GM19239 (cell line): ENCODE data around the gene BTAF1.
"Not testable (repeated sequence)": the region's sequence is repeated elsewhere in the genome, so short reads cannot be mapped to it uniquely, and the experiment has no call there.

Source experiments
- DNase-seq: peaks from one replicate; pipeline ENCODE4 v3.0.0; 2011; ENCODE audit warnings: low spot score; ENCODE audit not compliant: insufficient read length
- FAIRE-seq: peaks from 2 replicates; lab custom pipeline; 2011; peaks lifted over from hg19 to GRCh38; lab: Jason Lieb, UNC

The BTAF1 gene

GRCh38 chr10:91976317-91977051 lies 52.9 kb downstream of the BTAF1 start:
- FAIRE-seq (no peak), DNase-seq (no peak)

- DNase-seq (no peak), FAIRE-seq (no peak)
These were observed 53.9 kb downstream of the BTAF1 start for GRCh38 chr10:91977491-91977890.

- FAIRE-seq (peak; percentile 68), DNase-seq (no peak)
These were observed 55.0 kb downstream of the BTAF1 start for GRCh38 chr10:91978585-91978984.

- FAIRE-seq (peak; percentile 8), DNase-seq (no peak)
These were observed 56.7 kb downstream of the BTAF1 start for GRCh38 chr10:91980319-91980718.

- no peak for FAIRE-seq
- no peak for DNase-seq
These were observed 59.8 kb downstream of the BTAF1 start for GRCh38 chr10:91983416-91983815.

- FAIRE-seq = no peak
These were observed 63.9 kb downstream of the BTAF1 start for GRCh38 chr10:91987397-91988037.

GRCh38 chr10:91992031-91992430 lies 68.5 kb downstream of the BTAF1 start:
- FAIRE-seq (no peak), DNase-seq (no peak)

More at GRCh38 chr10:91987397-91988037, 63.9 kb downstream of the BTAF1 start:
- no peak for DNase-seq

GRCh38 chr10:91996266-91996665 lies 72.7 kb downstream of the BTAF1 start:
- DNase-seq = no peak
- no peak for FAIRE-seq

GRCh38 chr10:92001581-92001980 lies 78.0 kb downstream of the BTAF1 start:
- no peak for FAIRE-seq
- DNase-seq = no peak

GRCh38 chr10:92001995-92002394 lies 78.4 kb downstream of the BTAF1 start:
- DNase-seq = no peak
- peak; percentile 18 for FAIRE-seq

GRCh38 chr10:92003258-92003657 lies 79.7 kb downstream of the BTAF1 start:
- FAIRE-seq = peak; percentile 11
- DNase-seq = no peak

GRCh38 chr10:92005978-92006377 lies 82.4 kb downstream of the BTAF1 start:
- DNase-seq (no peak), FAIRE-seq (no peak)

GRCh38 chr10:92009445-92009844 lies 85.9 kb downstream of the BTAF1 start:
- DNase-seq (no peak), FAIRE-seq (no peak)

- FAIRE-seq = peak; percentile 75
These were observed 86.6 kb downstream of the BTAF1 start for GRCh38 chr10:92010047-92010735.

GRCh38 chr10:92011560-92012214 lies 88.1 kb downstream of the BTAF1 start:
- no peak for DNase-seq
- FAIRE-seq = no peak

More at GRCh38 chr10:92010047-92010735, 86.6 kb downstream of the BTAF1 start:
- DNase-seq = no peak

- DNase-seq (no peak), FAIRE-seq (no peak)
These were observed 91.0 kb downstream of the BTAF1 start for GRCh38 chr10:92014620-92015019.

GRCh38 chr10:92024700-92025099 lies 101.1 kb downstream of the BTAF1 start:
- no peak for FAIRE-seq
- DNase-seq = no peak

GRCh38 chr10:92025340-92025739 lies 101.8 kb downstream of the BTAF1 start:
- not testable (repeated sequence) for DNase-seq

GRCh38 chr10:92027141-92027540 lies 103.6 kb downstream of the BTAF1 start:
- FAIRE-seq (no peak), DNase-seq (no peak)

More at GRCh38 chr10:92025340-92025739, 101.8 kb downstream of the BTAF1 start:
- not testable (repeated sequence) for FAIRE-seq

GRCh38 chr10:92031580-92031979 lies 108.0 kb downstream of the BTAF1 start:
- no peak for DNase-seq
- no peak for FAIRE-seq
